Measurements from ENCODE around the gene GPR137B. TPM values are rescaled to one million over a fixed set of nuclear protein-coding genes. Genes with fewer than 3 reads are reported as not detected.

Gene GPR137B
- total and polyA plus RNA-seq, 9 of the 15 experiments (the other 6 are each of a cell fraction or from before 2014, with no cell fraction given) = 0.04 to 1.0 (median 0.62) TPM

DNA sequence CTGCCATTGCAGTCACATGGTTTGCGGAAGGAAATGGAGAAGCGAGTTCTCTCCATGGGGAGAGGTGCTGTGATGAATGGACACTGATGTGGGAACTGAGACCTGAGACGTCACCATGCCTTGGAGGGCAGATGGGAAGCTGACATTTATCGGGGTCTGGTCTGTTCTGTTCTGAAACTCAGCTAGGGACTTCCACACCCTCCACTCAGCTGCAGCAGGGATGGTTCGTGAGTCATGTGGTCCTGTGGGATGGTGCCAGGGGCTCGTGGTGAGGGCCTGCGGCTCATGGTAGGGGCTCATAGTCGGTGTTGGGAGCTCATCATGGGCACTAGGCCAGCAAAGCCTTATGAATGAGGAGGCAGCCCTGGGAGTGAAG lies 6.1 kb downstream of the GPR137B start:
- no peaks in the 10 kb centered on the region for H3K9me3 ChIP-seq (replicated peaks; ENCODE audit: control insufficient read depth, insufficient read depth, low read depth, low read length)
- no peak overlapping the region for H3K9ac ChIP-seq (ENCODE audit: insufficient read depth in 1 of 2, low read depth in 2 of 2, low read length in 2 of 2)
- H3K9me1 ChIP-seq (ENCODE audit: control insufficient read depth, insufficient read depth, low read length) = no peaks in the 10 kb centered on the region
- no TSS peak for BruUV-seq (replicated peaks)
- intact Hi-C loops (cut with micrococcal nuclease) (no loop called here), in situ Hi-C loops (cut with MboI) (no loop called here)
- no peak overlapping the region for H3K4me3 ChIP-seq
- H3K36me3 ChIP-seq (ENCODE audit: control insufficient read depth, insufficient read depth, low read length) = no peaks in the 10 kb centered on the region
- no peak for FAIRE-seq
- no peak overlapping the region for H2AFZ ChIP-seq (ENCODE audit: low read depth, low read length)
- peaks cover 50 to 83% of the 10 kb centered on the region in 2 experiments for H3K27me3 ChIP-seq (ENCODE audit: control insufficient read depth in 2 of 2, insufficient read depth in 2 of 2, low read length in 2 of 2)
- POLR2A ChIA-PET = interaction anchor here (0.6 to 1.0 kb wide), 4 partner anchors 10 to 304 kb away, joined by 3 read pairs; no protein-coding TSS in a partner anchor
- DNase-seq (ENCODE audit: extremely low read depth in 1 of 4, low spot score in 3 of 4) = no peak
- no peak for TF ChIP-seq ZNF263 (CRISPR knock-in tag; IDR thresholded peaks at IDR 0.05; ENCODE audit: borderline replicate concordance)
- TF ChIP-seq, protein P1, sequence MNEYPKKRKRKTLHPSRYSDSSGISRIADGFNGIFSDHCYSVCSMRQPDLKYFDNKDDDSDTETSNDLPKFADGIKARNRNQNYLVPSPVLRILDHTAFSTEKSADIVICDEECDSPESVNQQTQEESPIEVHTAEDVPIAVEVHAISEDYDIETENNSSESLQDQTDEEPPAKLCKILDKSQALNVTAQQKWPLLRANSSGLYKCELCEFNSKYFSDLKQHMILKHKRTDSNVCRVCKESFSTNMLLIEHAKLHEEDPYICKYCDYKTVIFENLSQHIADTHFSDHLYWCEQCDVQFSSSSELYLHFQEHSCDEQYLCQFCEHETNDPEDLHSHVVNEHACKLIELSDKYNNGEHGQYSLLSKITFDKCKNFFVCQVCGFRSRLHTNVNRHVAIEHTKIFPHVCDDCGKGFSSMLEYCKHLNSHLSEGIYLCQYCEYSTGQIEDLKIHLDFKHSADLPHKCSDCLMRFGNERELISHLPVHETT (CRISPR knock-in tag; conservative IDR thresholded peaks at IDR 0.05 in 1 of 2, IDR thresholded peaks at IDR 0.05 in 1 of 2) = no peak
- TF ChIP-seq MTA3 (IDR thresholded peaks at IDR 0.05; ENCODE audit: borderline replicate concordance) = no peak
- TF ChIP-seq, protein P2, sequence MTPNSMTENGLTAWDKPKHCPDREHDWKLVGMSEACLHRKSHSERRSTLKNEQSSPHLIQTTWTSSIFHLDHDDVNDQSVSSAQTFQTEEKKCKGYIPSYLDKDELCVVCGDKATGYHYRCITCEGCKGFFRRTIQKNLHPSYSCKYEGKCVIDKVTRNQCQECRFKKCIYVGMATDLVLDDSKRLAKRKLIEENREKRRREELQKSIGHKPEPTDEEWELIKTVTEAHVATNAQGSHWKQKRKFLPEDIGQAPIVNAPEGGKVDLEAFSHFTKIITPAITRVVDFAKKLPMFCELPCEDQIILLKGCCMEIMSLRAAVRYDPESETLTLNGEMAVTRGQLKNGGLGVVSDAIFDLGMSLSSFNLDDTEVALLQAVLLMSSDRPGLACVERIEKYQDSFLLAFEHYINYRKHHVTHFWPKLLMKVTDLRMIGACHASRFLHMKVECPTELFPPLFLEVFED (CRISPR knock-in tag; conservative IDR thresholded peaks at IDR 0.05) = no peak
- TF ChIP-seq, protein P3, sequence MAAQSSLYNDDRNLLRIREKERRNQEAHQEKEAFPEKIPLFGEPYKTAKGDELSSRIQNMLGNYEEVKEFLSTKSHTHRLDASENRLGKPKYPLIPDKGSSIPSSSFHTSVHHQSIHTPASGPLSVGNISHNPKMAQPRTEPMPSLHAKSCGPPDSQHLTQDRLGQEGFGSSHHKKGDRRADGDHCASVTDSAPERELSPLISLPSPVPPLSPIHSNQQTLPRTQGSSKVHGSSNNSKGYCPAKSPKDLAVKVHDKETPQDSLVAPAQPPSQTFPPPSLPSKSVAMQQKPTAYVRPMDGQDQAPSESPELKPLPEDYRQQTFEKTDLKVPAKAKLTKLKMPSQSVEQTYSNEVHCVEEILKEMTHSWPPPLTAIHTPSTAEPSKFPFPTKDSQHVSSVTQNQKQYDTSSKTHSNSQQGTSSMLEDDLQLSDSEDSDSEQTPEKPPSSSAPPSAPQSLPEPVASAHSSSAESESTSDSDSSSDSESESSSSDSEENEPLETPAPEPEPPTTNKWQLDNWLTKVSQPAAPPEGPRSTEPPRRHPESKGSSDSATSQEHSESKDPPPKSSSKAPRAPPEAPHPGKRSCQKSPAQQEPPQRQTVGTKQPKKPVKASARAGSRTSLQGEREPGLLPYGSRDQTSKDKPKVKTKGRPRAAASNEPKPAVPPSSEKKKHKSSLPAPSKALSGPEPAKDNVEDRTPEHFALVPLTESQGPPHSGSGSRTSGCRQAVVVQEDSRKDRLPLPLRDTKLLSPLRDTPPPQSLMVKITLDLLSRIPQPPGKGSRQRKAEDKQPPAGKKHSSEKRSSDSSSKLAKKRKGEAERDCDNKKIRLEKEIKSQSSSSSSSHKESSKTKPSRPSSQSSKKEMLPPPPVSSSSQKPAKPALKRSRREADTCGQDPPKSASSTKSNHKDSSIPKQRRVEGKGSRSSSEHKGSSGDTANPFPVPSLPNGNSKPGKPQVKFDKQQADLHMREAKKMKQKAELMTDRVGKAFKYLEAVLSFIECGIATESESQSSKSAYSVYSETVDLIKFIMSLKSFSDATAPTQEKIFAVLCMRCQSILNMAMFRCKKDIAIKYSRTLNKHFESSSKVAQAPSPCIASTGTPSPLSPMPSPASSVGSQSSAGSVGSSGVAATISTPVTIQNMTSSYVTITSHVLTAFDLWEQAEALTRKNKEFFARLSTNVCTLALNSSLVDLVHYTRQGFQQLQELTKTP (IDR thresholded peaks at IDR 0.05; ENCODE audit: low read depth in 1 of 2, partially characterized antibody in 2 of 2) = no peak
- no peak for TF ChIP-seq JUND (IDR thresholded peaks at IDR 0.05; ENCODE audit: borderline replicate concordance, low read depth, low read length)
- no peak for TF ChIP-seq JUND (tag; IDR thresholded peaks at IDR 0.05; ENCODE audit: borderline replicate concordance, low read depth, low read length)
- no peak for TF ChIP-seq FUS (optimal IDR thresholded peaks at IDR 0.05; ENCODE audit: low read depth, low read length)
- no peak for TF ChIP-seq ZNF239 (CRISPR knock-in tag; IDR thresholded peaks at IDR 0.05)
- TF ChIP-seq RFX1 (IDR thresholded peaks at IDR 0.05) = no peak
- no peak for TF ChIP-seq ASH1L (IDR thresholded peaks at IDR 0.05; ENCODE audit: borderline replicate concordance, low read depth, partially characterized antibody)
- TF ChIP-seq EGR1 (conservative IDR thresholded peaks at IDR 0.05) = no peak
- no peak for ATAC-seq
- WGBS (ENCODE audit: insufficient coverage, low coverage, missing lambda C conversion rate) = 4% methylated on average over 8 of the region's 8 CpGs
- no peak overlapping the region for H3K27ac ChIP-seq (ENCODE audit: extremely low read depth, low read depth, low read length)
- H3K4me1 ChIP-seq (replicated peaks in 1 of 2; ENCODE audit: control insufficient read depth in 2 of 2, insufficient read depth in 2 of 2, low read length in 2 of 2) = no peaks in the 10 kb centered on the region
- no peak overlapping the region for H3K4me2 ChIP-seq (ENCODE audit: insufficient read depth, low read length)
- H4K20me1 ChIP-seq (replicated peaks; ENCODE audit: control insufficient read depth, insufficient read depth, low read length) = 0 out of 2 replicates have a peak, but pooled peaks cover 9% of the 10 kb centered on the region
- H3K79me2 ChIP-seq (ENCODE audit: control insufficient read depth, insufficient read depth, low read length) = no peaks in the 10 kb centered on the region
- CTCF ChIA-PET (ENCODE audit: low intra/inter-chr PET ratio) = no interaction called here

Data from K562 (cell line).